Measurements from ENCODE around the gene SERPINA1.
"Not testable (repeated sequence)": the region's sequence is repeated elsewhere in the genome, so short reads cannot be mapped to it uniquely, and the experiment has no call there.

DNA sequence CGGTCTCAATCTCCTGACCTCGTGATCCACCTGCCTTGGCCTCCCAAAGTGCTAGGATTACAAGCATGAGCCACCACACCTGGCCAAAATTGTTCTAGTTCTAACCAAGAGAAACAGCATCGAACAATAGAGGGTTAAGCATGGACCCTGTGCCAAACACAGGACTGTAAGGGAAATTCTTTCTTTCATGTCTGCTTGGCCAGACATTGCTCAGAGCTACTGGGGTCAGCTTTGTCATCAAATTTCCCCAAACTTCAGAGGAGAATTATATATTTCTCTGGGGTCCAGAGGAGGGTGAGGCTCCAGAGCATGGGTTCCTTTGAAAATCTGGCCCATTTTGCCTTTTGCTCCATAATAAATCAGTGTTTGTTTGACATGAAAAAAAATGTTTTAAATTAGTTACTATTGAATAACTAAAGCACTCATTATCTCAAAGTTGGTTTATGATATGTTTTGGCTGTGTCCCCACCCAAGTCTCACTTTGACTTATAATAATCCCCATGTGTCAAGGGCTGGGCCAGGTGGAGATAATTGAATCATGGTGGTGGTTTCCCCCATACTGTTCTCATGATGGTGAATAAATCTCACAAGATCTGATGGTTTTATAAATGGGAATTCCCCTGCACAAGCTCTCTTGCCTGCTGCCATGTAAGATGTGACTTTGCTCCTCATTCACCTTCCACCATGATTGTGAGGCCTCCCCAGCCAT, 29.2 kb upstream of the SERPINA1 start:
- TF ChIP-seq, protein P1, sequence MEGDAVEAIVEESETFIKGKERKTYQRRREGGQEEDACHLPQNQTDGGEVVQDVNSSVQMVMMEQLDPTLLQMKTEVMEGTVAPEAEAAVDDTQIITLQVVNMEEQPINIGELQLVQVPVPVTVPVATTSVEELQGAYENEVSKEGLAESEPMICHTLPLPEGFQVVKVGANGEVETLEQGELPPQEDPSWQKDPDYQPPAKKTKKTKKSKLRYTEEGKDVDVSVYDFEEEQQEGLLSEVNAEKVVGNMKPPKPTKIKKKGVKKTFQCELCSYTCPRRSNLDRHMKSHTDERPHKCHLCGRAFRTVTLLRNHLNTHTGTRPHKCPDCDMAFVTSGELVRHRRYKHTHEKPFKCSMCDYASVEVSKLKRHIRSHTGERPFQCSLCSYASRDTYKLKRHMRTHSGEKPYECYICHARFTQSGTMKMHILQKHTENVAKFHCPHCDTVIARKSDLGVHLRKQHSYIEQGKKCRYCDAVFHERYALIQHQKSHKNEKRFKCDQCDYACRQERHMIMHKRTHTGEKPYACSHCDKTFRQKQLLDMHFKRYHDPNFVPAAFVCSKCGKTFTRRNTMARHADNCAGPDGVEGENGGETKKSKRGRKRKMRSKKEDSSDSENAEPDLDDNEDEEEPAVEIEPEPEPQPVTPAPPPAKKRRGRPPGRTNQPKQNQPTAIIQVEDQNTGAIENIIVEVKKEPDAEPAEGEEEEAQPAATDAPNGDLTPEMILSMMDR (conservative IDR thresholded peaks at IDR 0.05 in 1 of 2, IDR thresholded peaks at IDR 0.05 in 1 of 2; ENCODE audit: extremely low read depth in 1 of 2, insufficient read depth in 1 of 2, low read depth in 1 of 2, low read length in 2 of 2): not testable (repeated sequence)
- not testable (repeated sequence) for TF ChIP-seq EZH2 (IDR thresholded peaks at IDR 0.05; ENCODE audit: borderline replicate concordance, low read length)
